Dermis blood vessel endothelial cell (primary cell): ENCODE measurements around the gene IGFBP5. TPM values are rescaled to one million over a fixed set of nuclear protein-coding genes. Genes with fewer than 3 reads are reported as not detected.

Experiments
- DNase-seq: peaks from one replicate; pipeline ENCODE4 v3.0.0; 2010
- total RNA-seq: library from RNA; depleted of rRNA; stranded (reverse); fragments of >200 nt; gene quantifications from 2 replicates; pipeline ENCODE4 v1.2.3, GENCODE V29; 2014

IGFBP5 gene
- total RNA-seq, 1 donor from 2014 or later = 6.1 TPM

DNA sequence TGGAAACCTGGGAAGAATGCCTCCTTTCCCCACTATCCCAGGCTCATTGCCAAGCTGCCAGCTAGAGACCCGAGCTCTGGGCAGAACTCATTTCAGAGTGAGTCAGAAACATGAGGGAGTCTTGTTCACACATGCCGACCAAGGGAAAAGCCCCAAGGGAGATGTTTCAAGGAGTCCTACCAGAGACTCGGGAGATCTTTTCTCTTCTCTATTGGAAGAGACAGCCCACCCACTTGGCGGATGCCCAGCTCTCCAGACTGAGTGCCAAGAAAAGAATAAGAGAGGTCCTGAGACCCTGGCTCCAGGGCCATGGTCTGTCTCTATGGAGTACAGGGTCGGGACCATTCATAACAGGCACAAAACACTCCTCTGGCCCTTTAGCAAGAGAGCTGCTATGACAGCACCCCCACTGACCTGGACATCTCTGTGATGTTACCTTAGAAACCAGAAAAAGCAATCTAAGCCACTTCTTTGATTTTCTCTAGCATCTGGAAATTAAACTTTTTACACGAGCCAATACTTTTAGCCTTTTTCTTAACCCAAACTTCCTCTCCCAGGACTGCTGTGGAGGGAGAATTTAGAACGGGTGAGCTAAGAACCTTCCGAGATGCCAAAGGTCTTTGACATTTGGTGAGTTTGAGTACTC is 18.5 kb upstream of the IGFBP5 start:
- no peak for DNase-seq

DNA sequence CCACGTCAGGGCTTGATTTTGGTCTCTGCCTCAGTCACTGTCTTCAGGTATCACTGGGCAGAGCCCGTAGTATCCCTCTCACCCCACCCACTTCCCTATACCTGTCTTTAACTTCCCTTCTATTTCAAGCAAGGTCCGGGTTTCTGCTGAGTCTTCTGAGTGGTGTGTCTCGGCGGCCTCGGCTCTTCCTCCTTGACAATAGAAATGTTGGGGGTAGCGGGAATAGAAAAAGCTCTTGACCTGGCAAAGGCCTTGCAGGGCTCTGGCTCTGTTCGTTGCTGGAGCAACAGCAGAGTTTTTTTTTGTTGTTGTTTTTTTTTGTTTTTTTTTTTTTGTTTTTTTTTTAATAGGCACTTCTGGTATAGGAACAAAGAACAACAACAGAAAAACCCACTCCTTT is 16.0 kb upstream of the IGFBP5 start:
- no peak for DNase-seq

DNA sequence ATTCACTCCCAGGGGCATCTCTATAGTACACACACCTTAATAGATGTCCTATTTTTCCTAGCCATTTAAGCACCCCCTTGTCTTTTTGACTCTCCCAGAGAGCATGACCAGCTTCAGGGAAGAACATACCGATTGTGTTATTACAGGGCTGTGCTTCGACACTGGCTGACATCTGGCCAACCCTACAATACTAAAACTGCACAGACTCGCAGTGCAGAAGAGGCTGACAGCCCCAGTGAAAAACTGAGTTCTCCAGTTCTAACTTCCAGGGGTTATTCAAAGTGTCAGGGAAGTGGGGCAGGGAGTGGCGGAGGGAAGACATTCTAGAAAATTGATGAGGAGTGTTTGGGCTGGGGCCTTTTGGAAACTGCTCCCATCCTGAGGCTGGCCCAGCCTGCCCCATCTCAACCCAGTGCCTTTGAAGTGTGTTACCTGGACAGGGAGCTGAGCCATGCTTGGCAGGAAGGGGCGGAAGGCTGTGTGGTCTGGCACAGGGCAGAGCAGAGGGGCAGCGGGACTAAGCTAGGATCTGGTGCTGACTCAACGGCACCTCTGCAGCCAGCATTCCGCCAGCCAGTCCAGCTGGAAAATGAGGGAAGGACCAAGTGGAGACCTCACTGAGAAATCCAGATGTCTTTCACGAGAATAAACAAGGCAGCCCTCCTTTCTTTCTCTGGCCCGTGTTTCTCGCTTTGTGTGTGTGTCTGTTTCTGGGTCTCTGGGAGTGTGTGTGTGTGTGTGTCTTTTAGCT is 15.4 kb upstream of the IGFBP5 start:
- no peak for DNase-seq

DNA sequence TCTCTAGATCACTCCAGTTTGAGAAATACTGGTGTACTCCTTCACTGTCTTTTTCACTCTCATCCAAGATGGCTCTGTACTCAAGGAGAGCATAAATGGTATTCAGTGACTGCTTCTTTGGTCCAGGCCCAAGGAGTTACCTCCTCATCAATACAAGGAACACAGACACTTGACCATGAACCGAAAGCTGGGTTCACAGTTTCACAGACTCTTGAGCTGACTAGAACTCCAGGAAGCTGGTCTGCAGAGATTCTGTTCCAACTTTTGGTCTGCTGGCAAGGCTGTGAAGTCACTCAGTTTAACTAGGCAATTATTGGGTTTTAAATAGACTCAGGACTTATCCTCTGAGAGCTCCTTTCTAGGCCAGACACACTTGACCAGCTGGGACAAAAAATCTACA is 7.4 kb upstream of the IGFBP5 start:
- no peak for DNase-seq

DNA sequence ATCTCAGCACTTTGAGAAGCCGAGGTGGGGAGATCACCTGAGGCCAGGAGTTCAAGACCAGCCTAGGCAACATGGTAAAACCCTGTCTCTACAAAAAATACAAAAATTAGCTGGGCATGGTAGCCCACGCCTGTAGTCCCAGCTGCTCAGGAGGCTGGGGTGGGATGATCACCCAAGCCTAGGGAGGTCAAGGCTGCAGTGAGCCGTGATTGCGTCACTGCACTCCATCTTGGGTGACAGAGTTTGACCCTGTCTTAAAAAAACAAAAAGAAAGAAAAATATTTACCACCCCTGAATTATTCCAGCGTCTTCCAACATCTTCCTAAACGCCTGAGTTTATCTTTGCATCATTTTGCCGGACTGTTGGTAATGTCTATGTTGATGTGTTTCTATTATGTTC is 6.2 kb upstream of the IGFBP5 start:
- no peak for DNase-seq

DNA sequence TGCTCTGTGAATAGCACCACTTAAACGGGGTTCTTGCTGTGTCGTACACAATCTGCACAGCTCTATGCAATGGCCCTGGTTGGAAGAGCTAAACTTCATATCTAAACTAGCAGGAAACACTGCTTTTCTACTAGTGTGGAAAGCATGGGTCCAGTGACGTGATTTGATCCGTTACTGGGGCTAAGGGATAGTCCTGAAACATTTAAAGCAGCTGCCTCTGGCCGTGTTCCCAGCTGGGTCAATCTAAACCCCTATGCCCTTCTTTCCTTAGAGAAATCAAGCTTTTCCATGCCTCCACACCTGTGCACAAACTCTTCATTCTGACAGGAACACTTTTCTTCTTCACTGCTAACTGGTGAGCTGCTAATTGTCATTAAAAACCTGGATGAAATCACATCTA is 5.4 kb upstream of the IGFBP5 start:
- no peak for DNase-seq

DNA sequence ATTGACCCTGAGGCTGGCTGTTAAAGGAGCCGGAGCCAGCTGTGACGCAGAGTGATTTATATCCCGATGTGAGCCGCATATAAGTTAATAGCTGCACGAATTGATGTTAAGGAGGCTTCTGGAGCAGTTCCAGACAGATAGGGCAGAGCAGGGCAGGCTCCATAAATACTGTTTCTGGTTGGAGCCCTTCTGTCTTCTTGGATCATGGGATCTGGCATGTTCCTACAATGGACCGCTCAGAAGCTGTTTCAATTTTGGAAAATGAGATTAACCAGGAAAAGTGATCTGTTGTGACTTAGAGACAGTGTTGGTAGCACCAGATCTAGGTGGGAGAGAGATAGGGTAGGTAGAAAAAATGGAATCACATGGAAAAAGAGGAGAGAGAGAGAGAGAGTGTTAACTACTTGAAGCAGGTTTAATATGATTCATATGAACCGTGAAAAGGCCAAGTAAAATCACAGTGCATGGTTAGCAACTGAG is 4.8 kb upstream of the IGFBP5 start:
- no peak for DNase-seq

DNA sequence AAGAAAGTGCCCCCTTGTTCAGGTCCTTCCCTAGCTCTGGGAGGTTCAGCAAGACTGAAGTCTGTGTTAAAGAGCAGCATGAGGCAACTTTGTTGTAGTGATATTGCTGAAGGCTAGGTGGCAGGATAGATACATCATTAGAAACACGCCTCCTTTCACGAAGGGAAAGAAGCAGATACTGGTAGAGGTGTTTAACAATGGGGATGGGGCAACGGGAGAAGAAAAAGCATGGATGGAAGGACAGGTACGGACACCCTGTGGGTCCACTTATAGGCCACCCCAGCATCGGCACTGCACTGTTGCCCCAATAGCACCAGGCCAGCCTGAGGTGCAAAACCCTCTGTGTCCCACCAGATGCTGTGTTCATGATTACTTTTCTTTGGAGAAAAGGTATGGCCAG is 3.5 kb upstream of the IGFBP5 start:
- peak; percentile 68 for DNase-seq

DNA sequence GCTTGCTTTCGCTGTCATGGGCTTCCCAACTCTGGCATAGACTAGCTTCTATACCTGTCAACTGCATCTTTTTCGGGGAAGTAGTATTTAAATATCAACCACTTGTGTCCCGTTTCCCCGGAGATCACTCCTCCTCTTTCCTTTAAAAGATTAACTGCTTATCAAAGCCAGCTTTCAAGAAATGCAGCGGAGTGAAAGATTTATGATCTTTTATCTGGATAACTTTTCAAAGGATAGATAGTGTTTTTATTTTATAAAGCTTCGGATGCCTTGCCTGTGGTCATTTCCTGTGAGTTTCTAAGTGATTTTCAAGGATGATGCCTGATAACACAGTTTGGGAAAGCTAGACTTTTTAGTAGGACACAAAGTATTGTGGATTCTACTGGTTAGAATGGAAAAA is 2.9 kb upstream of the IGFBP5 start:
- no peak for DNase-seq

DNA sequence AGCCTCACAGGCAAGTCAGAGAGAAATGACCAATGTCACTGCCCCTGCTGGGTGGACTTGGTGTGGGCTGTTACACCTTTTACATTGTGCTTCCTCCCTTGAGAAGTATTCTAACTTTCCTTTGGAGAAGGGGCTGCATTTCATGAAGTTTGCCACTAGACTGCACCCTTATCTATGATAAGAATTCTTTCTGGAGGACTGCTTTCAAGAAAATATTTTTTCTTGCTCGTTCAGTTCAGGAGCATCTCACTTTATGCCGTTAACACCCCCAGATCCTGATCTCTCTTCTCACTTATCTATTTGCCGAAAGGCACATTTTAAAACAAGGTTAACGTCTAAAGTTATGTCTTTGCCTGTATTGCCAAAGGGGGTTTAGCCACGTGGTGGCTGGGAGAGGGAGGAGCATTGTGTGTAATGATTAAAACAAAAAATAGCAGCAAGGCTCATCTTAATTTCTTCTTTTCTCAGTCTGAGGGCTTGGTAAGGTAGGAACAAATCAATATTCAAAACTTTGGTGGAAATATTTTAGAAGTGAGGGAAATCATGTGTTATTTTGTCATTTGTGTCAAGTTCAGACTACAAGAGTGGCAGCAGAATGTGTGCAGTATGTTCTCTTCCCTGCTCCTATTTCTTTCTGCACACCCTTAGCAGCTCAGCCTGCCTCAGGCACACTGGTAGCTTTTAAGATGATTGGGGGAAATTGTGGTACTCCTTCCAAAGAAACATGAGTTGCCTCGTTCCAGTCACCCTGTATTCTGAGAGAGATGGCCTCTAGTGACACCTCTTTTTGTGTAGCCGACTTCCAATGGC is 1.6 kb upstream of the IGFBP5 start:
- DNase-seq = peak; percentile 41

DNA sequence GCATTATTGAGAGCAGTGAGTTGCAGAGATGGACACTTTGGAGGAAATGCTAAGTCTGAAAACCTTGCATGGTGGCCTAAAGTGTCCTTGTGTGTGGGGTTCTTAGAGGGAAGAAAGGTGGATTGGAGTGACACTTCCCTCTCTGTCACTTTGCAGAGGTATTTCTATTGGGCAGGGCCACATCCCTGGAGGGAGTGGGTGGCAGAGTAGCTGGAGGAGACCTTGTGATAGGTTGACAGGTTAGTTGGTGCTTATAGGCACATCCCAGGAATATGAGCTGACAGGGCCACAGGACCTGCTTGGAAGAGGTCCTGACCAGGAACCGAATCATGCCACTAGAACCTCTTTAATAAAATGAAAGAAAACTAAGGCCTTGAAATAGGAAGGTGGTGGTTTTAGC is 972 bp upstream of the IGFBP5 start:
- no peak for DNase-seq

DNA sequence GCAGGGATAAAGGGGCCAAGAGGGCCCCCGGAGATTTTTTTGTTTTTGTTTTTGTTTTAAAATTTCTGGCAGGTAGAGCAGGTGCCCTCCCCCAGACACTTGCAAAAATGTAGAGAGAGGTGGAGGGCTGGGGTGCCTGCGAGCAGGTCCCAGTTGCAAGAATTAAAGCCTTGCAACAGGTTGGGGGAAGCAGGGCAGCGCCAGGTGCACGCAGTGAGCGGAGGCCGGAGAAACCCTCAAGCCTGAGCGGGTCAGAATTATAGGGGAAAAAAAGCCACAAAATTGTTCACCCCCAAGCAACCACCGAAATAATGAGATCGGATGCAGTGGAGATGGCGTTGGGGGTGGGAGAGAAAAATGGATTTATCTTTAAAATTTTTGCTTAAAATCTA is 527 bp downstream of the IGFBP5 start:
- DNase-seq = no peak

DNA sequence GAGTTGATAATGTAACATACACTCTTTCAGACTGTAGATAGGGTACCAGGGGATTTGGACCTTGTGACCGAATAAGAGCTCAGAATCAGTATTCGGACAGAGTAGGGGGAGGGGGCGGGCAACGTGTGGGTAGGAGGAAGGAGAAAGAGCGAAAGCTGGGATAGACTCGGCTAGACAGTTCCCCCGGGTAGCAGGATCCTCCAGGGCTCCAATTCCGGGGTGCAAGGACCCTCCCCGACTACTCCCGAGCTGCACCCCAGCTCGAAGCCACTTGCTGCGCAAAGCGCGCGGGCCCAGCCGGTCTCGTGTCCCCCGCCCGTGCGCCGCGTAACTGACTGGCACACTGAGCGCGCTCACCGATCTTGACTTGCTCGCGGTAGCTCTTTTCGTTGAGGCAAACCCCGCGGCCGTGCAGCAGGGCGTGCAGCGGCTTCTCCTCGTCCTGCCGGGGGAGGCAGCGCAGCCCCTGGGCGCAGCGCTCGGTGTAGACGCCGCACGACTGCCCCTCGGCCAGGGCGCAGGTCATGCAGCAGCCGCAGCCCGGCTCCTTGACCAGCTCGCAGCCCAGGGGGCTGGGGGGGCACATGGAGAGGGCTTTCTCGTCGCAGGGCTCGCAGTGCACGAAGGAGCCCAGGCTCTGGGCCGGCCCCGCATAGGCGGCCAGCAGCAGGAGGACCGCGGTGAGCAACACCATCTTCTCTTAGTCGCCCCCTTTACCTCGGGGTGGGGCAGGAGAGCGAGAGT is 1.1 kb downstream of the IGFBP5 start:
- DNase-seq = peak; percentile 35

DNA sequence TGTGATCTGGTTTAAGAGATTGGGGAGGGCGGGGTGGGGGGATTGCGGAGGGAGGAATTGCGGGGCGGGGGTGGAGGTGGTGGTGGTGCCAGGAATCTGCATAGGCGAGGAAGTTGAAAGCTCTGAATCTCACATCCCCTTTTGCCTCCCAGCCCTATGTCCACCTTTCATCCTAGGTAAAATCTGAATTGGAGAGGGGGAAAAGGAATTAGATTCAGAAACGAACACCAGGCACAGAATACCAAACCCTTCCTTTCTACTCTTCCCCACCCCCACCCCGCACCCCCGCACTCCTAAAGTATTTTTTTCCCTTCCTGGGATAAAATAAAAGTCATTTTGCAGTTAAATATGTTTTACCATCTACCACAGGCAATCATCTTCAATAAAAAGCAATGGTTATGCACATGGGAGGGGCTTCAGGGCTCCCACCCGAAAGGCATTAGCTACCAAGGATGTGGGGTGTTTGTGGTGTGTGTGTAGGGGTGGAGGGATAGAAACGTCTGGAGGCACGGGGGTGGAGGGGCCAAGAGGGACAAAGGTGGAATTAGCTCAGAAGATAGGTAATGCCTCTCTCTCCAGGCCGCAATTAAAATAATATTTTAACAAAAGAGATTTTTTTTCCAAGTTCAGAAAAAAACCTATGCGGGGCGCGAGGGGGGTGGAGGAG is 1.8 kb downstream of the IGFBP5 start:
- DNase-seq = no peak

DNA sequence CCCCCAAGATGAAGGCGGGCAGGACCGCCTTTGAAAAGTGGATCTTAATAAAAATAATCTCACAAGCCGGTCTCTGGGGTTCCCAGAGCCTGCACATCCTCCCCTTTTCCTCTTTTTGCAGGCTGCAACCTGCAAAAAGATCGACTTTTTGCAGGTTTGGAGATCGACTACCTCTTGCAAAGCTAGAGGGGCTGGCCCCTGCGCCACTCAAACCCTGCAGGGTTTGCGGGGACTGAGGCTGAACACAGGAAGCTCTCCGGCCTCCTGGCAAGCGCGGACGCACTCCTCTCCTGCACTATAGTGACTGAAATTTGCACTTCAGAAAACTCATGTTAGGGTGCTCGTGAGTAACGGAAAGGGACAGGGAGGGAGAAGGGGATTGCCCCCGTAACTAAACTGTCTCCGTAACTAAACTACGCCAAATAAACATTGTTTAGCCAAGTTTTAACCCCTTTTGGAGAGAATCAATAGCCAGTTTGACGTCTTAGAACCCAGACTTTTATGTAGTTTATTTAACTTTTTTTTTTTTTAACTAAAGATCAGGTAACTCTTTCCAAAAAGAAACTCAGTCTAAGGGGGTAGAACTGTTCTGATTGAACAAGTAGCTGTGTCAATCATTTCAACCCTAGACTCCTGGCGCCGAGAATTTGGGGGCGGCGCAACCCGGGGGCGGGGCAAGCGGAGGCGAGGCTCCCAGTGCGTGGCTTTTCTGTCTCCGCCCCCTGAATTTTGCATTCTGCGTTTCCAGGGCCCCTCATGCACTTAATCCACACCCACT is 2.5 kb downstream of the IGFBP5 start:
- DNase-seq = peak; percentile 50

DNA sequence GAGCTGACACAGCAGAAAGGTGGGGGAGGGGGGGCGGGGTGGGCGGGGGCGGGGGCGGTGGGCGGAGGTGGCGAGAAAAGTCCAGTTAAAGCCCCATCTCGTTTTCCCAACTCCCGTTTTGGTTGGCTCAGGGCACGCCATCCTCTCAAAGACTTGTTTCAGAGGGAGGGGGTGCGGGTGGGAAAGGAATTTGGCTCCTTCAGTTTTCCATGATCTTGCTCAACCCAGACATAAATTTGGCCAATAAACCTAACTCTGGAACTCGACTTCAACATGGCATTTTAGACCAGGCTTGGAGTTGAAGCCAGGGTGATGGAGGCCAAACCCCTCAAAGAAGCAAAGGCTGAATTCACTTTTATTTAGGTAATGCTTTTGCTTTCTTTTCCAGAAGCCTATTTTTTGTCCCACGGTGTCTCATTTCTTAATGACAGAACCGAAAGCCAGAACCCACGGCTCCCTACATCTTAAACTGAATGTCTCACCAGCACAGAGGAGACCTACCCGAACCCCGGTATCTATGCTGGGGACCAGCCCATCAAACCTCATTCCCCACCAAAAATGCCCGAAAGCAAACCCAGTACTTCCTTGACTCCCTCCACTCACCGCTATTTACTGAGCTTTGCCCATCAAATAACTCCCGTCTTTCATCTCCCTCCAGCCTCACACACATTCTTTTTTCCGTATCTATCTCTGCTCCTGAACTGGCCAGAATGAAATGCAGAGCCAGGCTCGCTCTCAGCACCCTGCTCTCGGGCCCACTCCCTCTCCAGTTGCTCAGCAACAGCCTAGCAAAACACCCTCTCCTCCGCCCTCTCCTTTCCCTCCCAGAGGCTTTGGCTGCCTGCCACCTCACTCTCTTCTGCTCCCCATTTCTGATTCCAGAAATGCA is 4.3 kb downstream of the IGFBP5 start:
- DNase-seq = peak; percentile 19

DNA sequence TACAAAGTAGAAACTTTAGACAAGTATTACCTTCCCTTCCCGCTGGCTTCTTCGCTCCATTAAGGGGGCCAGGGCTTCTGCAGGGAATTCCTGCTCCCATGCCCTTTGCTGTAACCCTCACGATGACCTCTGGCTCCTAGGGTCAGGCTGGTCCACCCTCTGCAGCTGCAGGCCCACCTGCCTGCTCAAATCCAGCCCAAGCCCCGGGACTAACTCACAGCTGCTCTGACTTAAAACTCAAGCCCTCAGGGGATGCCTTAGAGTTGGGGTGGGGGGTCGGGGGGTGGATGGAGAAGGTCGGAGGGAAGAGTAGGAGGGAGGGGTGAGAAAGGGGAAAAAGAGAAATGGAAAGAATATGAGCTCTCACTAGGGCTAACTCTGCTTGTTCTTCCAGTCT is 4.9 kb downstream of the IGFBP5 start:
- no peak for DNase-seq

DNA sequence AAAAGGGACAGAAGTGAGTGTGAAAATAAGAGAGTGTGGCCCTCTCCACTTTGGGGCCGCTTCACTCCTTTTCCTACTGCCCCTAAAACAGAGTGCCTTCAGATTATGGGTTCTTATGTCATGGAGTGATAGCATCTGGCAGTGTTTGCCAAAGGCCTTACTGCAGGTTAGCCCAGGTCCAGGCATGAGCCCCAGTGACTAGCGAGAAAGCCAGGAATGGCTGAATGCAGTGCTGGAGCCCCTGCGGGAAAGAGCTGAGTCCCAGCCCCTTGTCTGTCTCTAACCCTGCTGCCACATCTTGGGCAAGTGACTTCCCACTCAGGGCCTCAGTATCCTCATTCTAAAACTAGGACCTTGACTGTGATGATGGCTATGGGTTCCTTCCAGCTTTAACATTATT is 6.0 kb downstream of the IGFBP5 start:
- DNase-seq = no peak

DNA sequence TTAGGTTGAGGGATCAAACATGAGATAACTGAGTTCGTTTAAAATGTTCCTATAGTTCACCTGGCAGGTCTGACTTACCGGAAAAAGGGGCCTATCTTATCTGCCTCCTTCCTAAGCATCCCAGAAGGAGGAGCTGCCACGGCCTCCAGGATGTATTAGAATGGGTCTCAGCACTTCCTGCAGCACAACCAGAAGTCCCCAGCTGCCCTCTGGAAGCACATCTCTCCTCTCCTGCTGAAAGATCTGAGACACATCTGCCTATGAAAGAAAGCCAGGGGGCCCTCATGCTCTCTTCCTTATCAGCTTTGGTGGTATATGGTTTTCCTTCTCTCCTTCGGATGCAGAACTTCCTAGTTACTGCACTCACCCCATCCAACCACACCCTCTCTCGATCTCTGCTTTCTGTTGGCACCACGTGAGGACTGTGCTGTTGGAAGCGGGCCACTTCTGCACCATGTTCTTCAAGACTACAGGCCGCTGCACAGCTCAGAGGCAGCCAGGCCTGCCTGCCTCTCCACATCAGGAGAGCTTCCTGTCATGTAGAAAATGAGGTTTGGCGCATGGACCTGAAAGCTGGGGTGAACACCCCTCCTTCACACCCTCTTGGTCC is 6.5 kb downstream of the IGFBP5 start:
- no peak for DNase-seq

DNA sequence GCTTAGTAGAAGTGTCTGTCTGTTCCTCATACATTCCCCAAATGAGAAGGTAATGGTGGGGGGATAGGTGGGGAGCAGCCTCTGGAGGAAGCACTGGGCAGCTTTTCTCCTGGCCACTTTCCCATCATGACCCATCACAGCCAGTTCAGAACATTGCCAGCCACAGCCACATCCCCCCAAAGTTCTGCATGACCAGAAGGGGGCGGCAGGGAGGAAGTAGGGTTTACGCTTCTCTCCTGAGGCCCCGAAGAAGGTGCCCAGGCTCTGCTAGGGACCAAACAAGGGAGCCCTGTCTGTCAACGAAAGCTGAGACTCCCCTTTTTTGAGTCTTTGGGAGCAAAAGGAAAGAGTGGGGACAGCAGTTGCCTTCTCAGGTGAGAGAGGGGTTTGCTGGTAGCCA is 7.7 kb downstream of the IGFBP5 start:
- peak; percentile 39 for DNase-seq
